MM.1S (cell line): ENCODE results near the gene NOD2.

Source experiments
- EZH2phosphoT487 ChIP-seq: fragments of 300-600 bp; sonication (generic); IDR thresholded peaks from 2 replicates; pipeline ENCODE4 v1.6.1; 2018; ENCODE audit warnings: antibody characterized with exemption, low read length
- TF ChIP-seq, protein P1 (sequence below): fragments of 300-600 bp; sonication (generic); IDR thresholded peaks from 2 replicates; pipeline ENCODE4 v1.5.1; 2016; ENCODE audit warnings: antibody characterized with exemption, low read length, mixed read lengths

- no peak for TF ChIP-seq EZH2phosphoT487
- TF ChIP-seq, protein P1, sequence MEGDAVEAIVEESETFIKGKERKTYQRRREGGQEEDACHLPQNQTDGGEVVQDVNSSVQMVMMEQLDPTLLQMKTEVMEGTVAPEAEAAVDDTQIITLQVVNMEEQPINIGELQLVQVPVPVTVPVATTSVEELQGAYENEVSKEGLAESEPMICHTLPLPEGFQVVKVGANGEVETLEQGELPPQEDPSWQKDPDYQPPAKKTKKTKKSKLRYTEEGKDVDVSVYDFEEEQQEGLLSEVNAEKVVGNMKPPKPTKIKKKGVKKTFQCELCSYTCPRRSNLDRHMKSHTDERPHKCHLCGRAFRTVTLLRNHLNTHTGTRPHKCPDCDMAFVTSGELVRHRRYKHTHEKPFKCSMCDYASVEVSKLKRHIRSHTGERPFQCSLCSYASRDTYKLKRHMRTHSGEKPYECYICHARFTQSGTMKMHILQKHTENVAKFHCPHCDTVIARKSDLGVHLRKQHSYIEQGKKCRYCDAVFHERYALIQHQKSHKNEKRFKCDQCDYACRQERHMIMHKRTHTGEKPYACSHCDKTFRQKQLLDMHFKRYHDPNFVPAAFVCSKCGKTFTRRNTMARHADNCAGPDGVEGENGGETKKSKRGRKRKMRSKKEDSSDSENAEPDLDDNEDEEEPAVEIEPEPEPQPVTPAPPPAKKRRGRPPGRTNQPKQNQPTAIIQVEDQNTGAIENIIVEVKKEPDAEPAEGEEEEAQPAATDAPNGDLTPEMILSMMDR, result no peak
These were observed 26.5 kb upstream of the NOD2 start for GRCh38 chr16:50666658-50667496.
